D721Med (cell line): Measurements from ENCODE around the gene NCAM2.

Experiments
- DNase-seq: peaks from one replicate; pipeline ENCODE4 v3.0.0; 2011; ENCODE audit warnings: low spot score; ENCODE audit not compliant: insufficient read length
- FAIRE-seq: peaks from 2 replicates; lab custom pipeline; 2011; peaks lifted over from hg19 to GRCh38; lab: Jason Lieb, UNC
- TF ChIP-seq, protein P1 (sequence below): IDR thresholded peaks from 2 replicates; pipeline ENCODE4 v1.5.1; 2012; ENCODE audit warnings: mild to moderate bottlenecking, control low read depth; ENCODE audit not compliant: insufficient read depth; ENCODE audit errors: missing control alignments

Gene NCAM2

GRCh38 chr21:20997636-20998455 lies at the start of gene NCAM2:
Gene NCAM2 (plus strand): TSS chr21:20998409.
- DNase-seq (peak; percentile 41), FAIRE-seq (no peak)
- TF ChIP-seq, protein P1, sequence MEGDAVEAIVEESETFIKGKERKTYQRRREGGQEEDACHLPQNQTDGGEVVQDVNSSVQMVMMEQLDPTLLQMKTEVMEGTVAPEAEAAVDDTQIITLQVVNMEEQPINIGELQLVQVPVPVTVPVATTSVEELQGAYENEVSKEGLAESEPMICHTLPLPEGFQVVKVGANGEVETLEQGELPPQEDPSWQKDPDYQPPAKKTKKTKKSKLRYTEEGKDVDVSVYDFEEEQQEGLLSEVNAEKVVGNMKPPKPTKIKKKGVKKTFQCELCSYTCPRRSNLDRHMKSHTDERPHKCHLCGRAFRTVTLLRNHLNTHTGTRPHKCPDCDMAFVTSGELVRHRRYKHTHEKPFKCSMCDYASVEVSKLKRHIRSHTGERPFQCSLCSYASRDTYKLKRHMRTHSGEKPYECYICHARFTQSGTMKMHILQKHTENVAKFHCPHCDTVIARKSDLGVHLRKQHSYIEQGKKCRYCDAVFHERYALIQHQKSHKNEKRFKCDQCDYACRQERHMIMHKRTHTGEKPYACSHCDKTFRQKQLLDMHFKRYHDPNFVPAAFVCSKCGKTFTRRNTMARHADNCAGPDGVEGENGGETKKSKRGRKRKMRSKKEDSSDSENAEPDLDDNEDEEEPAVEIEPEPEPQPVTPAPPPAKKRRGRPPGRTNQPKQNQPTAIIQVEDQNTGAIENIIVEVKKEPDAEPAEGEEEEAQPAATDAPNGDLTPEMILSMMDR, result no peak

GRCh38 chr21:20949884-20950283 lies 48.3 kb upstream of the NCAM2 start:
- FAIRE-seq (no peak), DNase-seq (no peak)
- TF ChIP-seq, protein P1, result no peak

DNA sequence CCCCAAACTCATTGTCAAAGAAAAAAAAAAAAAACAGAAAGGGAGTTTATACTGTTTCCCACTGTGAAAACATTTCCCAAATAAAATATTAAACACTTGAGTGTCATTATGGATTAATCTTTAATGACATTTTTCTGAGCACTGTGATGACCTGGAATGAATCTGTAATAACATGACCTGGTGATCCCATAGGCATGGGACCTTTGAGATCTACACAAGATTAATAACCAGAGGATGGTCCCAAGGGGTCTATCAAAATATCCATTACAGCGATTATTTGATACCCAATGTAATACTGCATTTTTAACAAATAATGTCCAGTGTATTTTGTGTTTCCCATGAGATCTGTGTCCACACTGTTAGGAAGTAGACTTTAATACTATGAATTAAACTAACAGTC lies 32.4 kb upstream of the NCAM2 start:
- TF ChIP-seq, protein P1, result no peak
- FAIRE-seq, result no peak
- no peak for DNase-seq

DNA sequence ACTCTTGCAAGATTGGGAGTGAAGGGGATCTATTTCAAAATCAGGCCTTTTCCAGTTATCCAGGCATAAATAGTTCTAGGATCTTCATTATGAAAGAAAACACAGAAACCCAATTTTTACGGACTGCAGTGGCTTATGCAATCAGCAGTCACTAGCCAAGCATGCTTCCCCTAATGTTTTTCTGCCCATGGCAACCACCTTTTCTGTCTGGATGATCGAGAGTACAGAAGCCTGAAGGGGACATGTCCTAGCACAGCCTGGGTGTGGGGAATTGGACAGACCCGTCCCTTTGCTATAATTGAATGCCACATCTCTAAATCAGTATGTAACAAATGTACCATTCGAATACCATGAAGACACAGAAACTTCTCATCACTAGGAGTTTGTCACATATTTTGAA lies 29.8 kb upstream of the NCAM2 start:
- DNase-seq (no peak), FAIRE-seq (no peak)
- TF ChIP-seq, protein P1, result no peak

DNA sequence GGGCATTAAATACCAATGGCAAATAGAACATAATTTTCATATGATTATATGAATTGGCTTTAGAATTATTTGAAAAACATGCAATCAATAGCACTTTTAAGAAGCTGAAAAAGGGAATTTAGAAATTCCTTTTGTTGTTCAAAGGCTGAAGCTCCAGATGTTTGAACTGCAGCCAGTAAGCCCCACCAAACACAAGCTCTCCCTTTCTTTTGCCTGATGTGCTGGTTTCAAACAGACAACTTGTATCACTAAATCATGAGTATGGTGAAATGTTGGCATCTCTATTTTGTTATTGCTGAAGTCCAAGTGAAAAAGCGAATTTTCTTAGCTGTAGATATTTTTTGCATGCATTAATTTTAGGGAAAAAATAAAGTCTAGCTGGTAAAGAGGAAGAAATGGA lies 27.5 kb upstream of the NCAM2 start:
- TF ChIP-seq, protein P1, result no peak
- FAIRE-seq (no peak), DNase-seq (no peak)

DNA sequence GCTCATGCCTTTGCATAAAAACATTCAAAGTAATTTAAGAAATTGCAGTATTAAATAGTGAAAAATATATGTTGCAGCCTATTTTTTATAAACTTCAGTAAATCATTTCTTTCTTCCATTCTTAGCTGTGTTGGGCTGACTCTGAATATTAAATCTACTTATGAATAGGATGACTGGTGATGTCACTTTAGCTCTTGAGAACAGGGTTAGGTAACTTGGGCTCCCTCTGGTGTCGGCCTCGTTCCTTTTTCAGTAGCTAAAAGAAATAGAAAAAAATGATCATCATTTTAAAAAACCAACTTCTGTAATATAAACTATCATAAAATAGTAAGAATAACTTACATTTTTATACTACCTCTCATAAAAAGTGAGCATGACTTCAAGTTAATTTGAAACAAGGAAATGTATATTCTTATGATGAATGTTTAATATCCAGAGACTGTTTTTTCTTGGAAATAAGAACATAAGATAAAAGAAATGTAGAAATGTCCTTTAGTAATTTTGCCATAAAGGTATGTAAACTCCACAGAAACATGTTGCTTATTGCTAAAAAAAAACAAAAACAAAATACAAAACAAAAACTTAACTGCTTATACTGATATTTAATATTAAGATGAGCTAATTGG lies 26.8 kb upstream of the NCAM2 start:
- FAIRE-seq (no peak), DNase-seq (peak; percentile 24)
- TF ChIP-seq, protein P1, result peak; percentile 53

- DNase-seq, result no peak
- no peak for FAIRE-seq
- TF ChIP-seq, protein P1, result no peak
Observed at GRCh38 chr21:20994790-20995189, 3.4 kb upstream of the NCAM2 start.
